ENCODE measurements around the gene CAMTA1. TPM values are rescaled to one million over a fixed set of nuclear protein-coding genes. Genes with fewer than 3 reads are reported as not detected.

CAMTA1 gene
- total RNA-seq, 1 donor from 2014 or later, result 38.1 TPM

GRCh38 chr1:7222695-7223015 lies 437.4 kb downstream of the CAMTA1 start:
- H3K9ac ChIP-seq (ENCODE audit: low read depth in 1 of 3, low read length in 3 of 3), result no peak overlapping the region
- no peaks in the 10 kb centered on the region for H3K9me3 ChIP-seq (ENCODE audit: control insufficient read depth in 3 of 3, low read length in 3 of 3)
- H3K4me1 ChIP-seq (ENCODE audit: control insufficient read depth in 3 of 3, insufficient read depth in 3 of 3, low read length in 3 of 3), result peaks cover 3 to 11% (median 5%) of the 10 kb centered on the region in 3 donors
- peaks cover 0 to 2% (median 0%) of the 10 kb centered on the region in 3 donors for H3K27me3 ChIP-seq (ENCODE audit: control insufficient read depth in 3 of 3, insufficient read depth in 3 of 3, low read length in 3 of 3)
- H3K27ac ChIP-seq (ENCODE audit: low read depth, low read length), result no peak overlapping the region
- no peaks in the 10 kb centered on the region for H3K36me3 ChIP-seq (ENCODE audit: control insufficient read depth in 3 of 3, insufficient read depth in 3 of 3, low read length in 3 of 3)
- no peak overlapping the region for H3K4me3 ChIP-seq (ENCODE audit: low read length in 3 of 3)

GRCh38 chr1:7223334-7224080 lies 438.3 kb downstream of the CAMTA1 start:
- Histone ChIP-seq H3K9me3 (ENCODE audit: control insufficient read depth in 3 of 3, low read length in 3 of 3) (no peaks in the 10 kb centered on the region), H3K36me3 (ENCODE audit: control insufficient read depth in 3 of 3, insufficient read depth in 3 of 3, low read length in 3 of 3) (no peaks in the 10 kb centered on the region), H3K27me3 (ENCODE audit: control insufficient read depth in 3 of 3, insufficient read depth in 3 of 3, low read length in 3 of 3) (peaks cover 0 to 2% (median 0%) of the 10 kb centered on the region in 3 donors), H3K27ac (ENCODE audit: low read depth, low read length) (no peak overlapping the region), H3K9ac (ENCODE audit: low read depth in 1 of 3, low read length in 3 of 3) (no peak overlapping the region), H3K4me1 (ENCODE audit: control insufficient read depth in 3 of 3, insufficient read depth in 3 of 3, low read length in 3 of 3) (peaks cover 3 to 11% (median 5%) of the 10 kb centered on the region in 3 donors), H3K4me3 (ENCODE audit: low read length in 3 of 3) (no peak overlapping the region)

- H3K4me3 ChIP-seq (ENCODE audit: low read length in 3 of 3), result no peak overlapping the region
- H3K9me3 ChIP-seq (ENCODE audit: control insufficient read depth in 3 of 3, low read length in 3 of 3), result no peaks in the 10 kb centered on the region
- H3K27me3 ChIP-seq (ENCODE audit: control insufficient read depth in 3 of 3, insufficient read depth in 3 of 3, low read length in 3 of 3), result peaks cover 0 to 2% (median 0%) of the 10 kb centered on the region in 3 donors
- no peak overlapping the region for H3K27ac ChIP-seq (ENCODE audit: low read depth, low read length)
- H3K36me3 ChIP-seq (ENCODE audit: control insufficient read depth in 3 of 3, insufficient read depth in 3 of 3, low read length in 3 of 3), result no peaks in the 10 kb centered on the region
- H3K4me1 ChIP-seq (ENCODE audit: control insufficient read depth in 3 of 3, insufficient read depth in 3 of 3, low read length in 3 of 3), result peaks cover 3 to 11% (median 5%) of the 10 kb centered on the region in 3 donors
- no peak overlapping the region for H3K9ac ChIP-seq (ENCODE audit: low read depth in 1 of 3, low read length in 3 of 3)
Observed at GRCh38 chr1:7224081-7224534, 438.9 kb downstream of the CAMTA1 start.

GRCh38 chr1:7224644-7225043 lies 439.4 kb downstream of the CAMTA1 start:
- peaks cover 3 to 11% (median 5%) of the 10 kb centered on the region in 3 donors for H3K4me1 ChIP-seq (ENCODE audit: control insufficient read depth in 3 of 3, insufficient read depth in 3 of 3, low read length in 3 of 3)
- peaks cover 0 to 2% (median 0%) of the 10 kb centered on the region in 3 donors for H3K27me3 ChIP-seq (ENCODE audit: control insufficient read depth in 3 of 3, insufficient read depth in 3 of 3, low read length in 3 of 3)
- no peak overlapping the region for H3K27ac ChIP-seq (ENCODE audit: low read depth, low read length)
- H3K9me3 ChIP-seq (ENCODE audit: control insufficient read depth in 3 of 3, low read length in 3 of 3), result no peaks in the 10 kb centered on the region
- no peak overlapping the region for H3K4me3 ChIP-seq (ENCODE audit: low read length in 3 of 3)
- no peaks in the 10 kb centered on the region for H3K36me3 ChIP-seq (ENCODE audit: control insufficient read depth in 3 of 3, insufficient read depth in 3 of 3, low read length in 3 of 3)
- no peak overlapping the region for H3K9ac ChIP-seq (ENCODE audit: low read depth in 1 of 3, low read length in 3 of 3)

GRCh38 chr1:7225711-7226505 lies 440.7 kb downstream of the CAMTA1 start:
- no peak overlapping the region for H3K27ac ChIP-seq (ENCODE audit: low read depth, low read length)
- H3K4me3 ChIP-seq (ENCODE audit: low read length in 3 of 3), result no peak overlapping the region
- H3K9me3 ChIP-seq (ENCODE audit: control insufficient read depth in 3 of 3, low read length in 3 of 3), result no peaks in the 10 kb centered on the region

GRCh38 chr1:7227654-7228053 lies 442.4 kb downstream of the CAMTA1 start:
- peaks cover 0 to 5% (median 0%) of the 10 kb centered on the region in 3 donors for H3K27me3 ChIP-seq (ENCODE audit: control insufficient read depth in 3 of 3, insufficient read depth in 3 of 3, low read length in 3 of 3)
- H3K9me3 ChIP-seq (ENCODE audit: control insufficient read depth in 3 of 3, low read length in 3 of 3), result no peaks in the 10 kb centered on the region
- no peak overlapping the region for H3K9ac ChIP-seq (ENCODE audit: low read depth in 1 of 3, low read length in 3 of 3)
- H3K27ac ChIP-seq (ENCODE audit: low read depth, low read length), result no peak overlapping the region
- no peaks in the 10 kb centered on the region for H3K36me3 ChIP-seq (ENCODE audit: control insufficient read depth in 3 of 3, insufficient read depth in 3 of 3, low read length in 3 of 3)
- H3K4me3 ChIP-seq (ENCODE audit: low read length in 3 of 3), result no peak overlapping the region
- peaks cover 3 to 11% (median 5%) of the 10 kb centered on the region in 3 donors for H3K4me1 ChIP-seq (ENCODE audit: control insufficient read depth in 3 of 3, insufficient read depth in 3 of 3, low read length in 3 of 3)

More at GRCh38 chr1:7225711-7226505, 440.7 kb downstream of the CAMTA1 start:
- H3K9ac ChIP-seq (ENCODE audit: low read depth in 1 of 3, low read length in 3 of 3), result no peak overlapping the region
- H3K4me1 ChIP-seq (ENCODE audit: control insufficient read depth in 3 of 3, insufficient read depth in 3 of 3, low read length in 3 of 3), result peaks cover 3 to 11% (median 5%) of the 10 kb centered on the region in 3 donors
- H3K36me3 ChIP-seq (ENCODE audit: control insufficient read depth in 3 of 3, insufficient read depth in 3 of 3, low read length in 3 of 3), result no peaks in the 10 kb centered on the region
- H3K27me3 ChIP-seq (ENCODE audit: control insufficient read depth in 3 of 3, insufficient read depth in 3 of 3, low read length in 3 of 3), result peaks cover 0 to 2% (median 0%) of the 10 kb centered on the region in 3 donors

GRCh38 chr1:7228252-7228961 lies 443.2 kb downstream of the CAMTA1 start:
- peaks cover 0 to 5% (median 0%) of the 10 kb centered on the region in 3 donors for H3K27me3 ChIP-seq (ENCODE audit: control insufficient read depth in 3 of 3, insufficient read depth in 3 of 3, low read length in 3 of 3)
- H3K36me3 ChIP-seq (ENCODE audit: control insufficient read depth in 3 of 3, insufficient read depth in 3 of 3, low read length in 3 of 3), result no peaks in the 10 kb centered on the region
- H3K27ac ChIP-seq (ENCODE audit: low read depth, low read length), result no peak overlapping the region
- H3K4me3 ChIP-seq (ENCODE audit: low read length in 3 of 3), result no peak overlapping the region
- H3K9ac ChIP-seq (ENCODE audit: low read depth in 1 of 3, low read length in 3 of 3), result no peak overlapping the region
- no peaks in the 10 kb centered on the region for H3K9me3 ChIP-seq (ENCODE audit: control insufficient read depth in 3 of 3, low read length in 3 of 3)
- peaks cover 3 to 8% (median 5%) of the 10 kb centered on the region in 3 donors for H3K4me1 ChIP-seq (ENCODE audit: control insufficient read depth in 3 of 3, insufficient read depth in 3 of 3, low read length in 3 of 3)

- H3K9ac ChIP-seq (ENCODE audit: low read depth in 1 of 3, low read length in 3 of 3), result no peak overlapping the region
- H3K27me3 ChIP-seq (ENCODE audit: control insufficient read depth in 3 of 3, insufficient read depth in 3 of 3, low read length in 3 of 3), result peaks cover 0 to 5% (median 0%) of the 10 kb centered on the region in 3 donors
- H3K4me3 ChIP-seq (ENCODE audit: low read length in 3 of 3), result no peak overlapping the region
- H3K9me3 ChIP-seq (ENCODE audit: control insufficient read depth in 3 of 3, low read length in 3 of 3), result no peaks in the 10 kb centered on the region
- no peaks in the 10 kb centered on the region for H3K36me3 ChIP-seq (ENCODE audit: control insufficient read depth in 3 of 3, insufficient read depth in 3 of 3, low read length in 3 of 3)
- no peak overlapping the region for H3K27ac ChIP-seq (ENCODE audit: low read depth, low read length)
- H3K4me1 ChIP-seq (ENCODE audit: control insufficient read depth in 3 of 3, insufficient read depth in 3 of 3, low read length in 3 of 3), result peaks cover 0 to under 1% (median under 1%) of the 10 kb centered on the region in 3 donors
Observed at GRCh38 chr1:7229186-7229585, 443.9 kb downstream of the CAMTA1 start.

- peaks cover 0 to 3% (median 0%) of the 10 kb centered on the region in 3 donors for H3K27me3 ChIP-seq (ENCODE audit: control insufficient read depth in 3 of 3, insufficient read depth in 3 of 3, low read length in 3 of 3)
- no peak overlapping the region for H3K9ac ChIP-seq (ENCODE audit: low read depth in 1 of 3, low read length in 3 of 3)
- no peaks in the 10 kb centered on the region for H3K9me3 ChIP-seq (ENCODE audit: control insufficient read depth in 3 of 3, low read length in 3 of 3)
- no peak overlapping the region for H3K27ac ChIP-seq (ENCODE audit: low read depth, low read length)
- no peaks in the 10 kb centered on the region for H3K36me3 ChIP-seq (ENCODE audit: control insufficient read depth in 3 of 3, insufficient read depth in 3 of 3, low read length in 3 of 3)
- no peaks in the 10 kb centered on the region for H3K4me1 ChIP-seq (ENCODE audit: control insufficient read depth in 3 of 3, insufficient read depth in 3 of 3, low read length in 3 of 3)
- no peak overlapping the region for H3K4me3 ChIP-seq (ENCODE audit: low read length in 3 of 3)
Observed at GRCh38 chr1:7229696-7230631, 444.7 kb downstream of the CAMTA1 start.
